IPS-15b (cell line): ENCODE data around the gene LNPEP.
"Not testable (repeated sequence)": the region's sequence is repeated elsewhere in the genome, so short reads cannot be mapped to it uniquely, and the experiment has no call there.

Source experiments
- H3K27me3 ChIP-seq: one replicate; pipeline ENCODE4 v1.6.1; 2013; ENCODE audit warnings: low read length; ENCODE audit not compliant: control insufficient read depth, insufficient read depth
- H3K36me3 ChIP-seq: one replicate; pipeline ENCODE4 v1.6.1; 2013; ENCODE audit warnings: low read length; ENCODE audit not compliant: control insufficient read depth, insufficient read depth
- H3K4me1 ChIP-seq: one replicate; pipeline ENCODE4 v1.6.1; 2013; ENCODE audit warnings: mild to moderate bottlenecking, low read length; ENCODE audit not compliant: control insufficient read depth, insufficient read depth
- H3K4me3 ChIP-seq: one replicate; pipeline ENCODE4 v1.5.1; 2013; ENCODE audit warnings: low read depth, low read length
- H3K9ac ChIP-seq: one replicate; pipeline ENCODE4 v1.6.1; 2013; ENCODE audit warnings: low read depth, mild to moderate bottlenecking, low read length
- H3K9me3 ChIP-seq: one replicate; pipeline ENCODE4 v1.6.1; 2013; ENCODE audit warnings: mild to moderate bottlenecking, low read length; ENCODE audit not compliant: control insufficient read depth, insufficient read depth

The LNPEP gene

GRCh38 chr5:96911139-96911538 is 24.7 kb upstream of the LNPEP start:
- Histone ChIP-seq H3K4me3 (no peak overlapping the region), H3K9me3 (no peaks in the 10 kb centered on the region), H3K9ac (no peak overlapping the region), H3K27me3 (no peaks in the 10 kb centered on the region), H3K4me1 (no peaks in the 10 kb centered on the region), H3K36me3 (no peaks in the 10 kb centered on the region)

DNA sequence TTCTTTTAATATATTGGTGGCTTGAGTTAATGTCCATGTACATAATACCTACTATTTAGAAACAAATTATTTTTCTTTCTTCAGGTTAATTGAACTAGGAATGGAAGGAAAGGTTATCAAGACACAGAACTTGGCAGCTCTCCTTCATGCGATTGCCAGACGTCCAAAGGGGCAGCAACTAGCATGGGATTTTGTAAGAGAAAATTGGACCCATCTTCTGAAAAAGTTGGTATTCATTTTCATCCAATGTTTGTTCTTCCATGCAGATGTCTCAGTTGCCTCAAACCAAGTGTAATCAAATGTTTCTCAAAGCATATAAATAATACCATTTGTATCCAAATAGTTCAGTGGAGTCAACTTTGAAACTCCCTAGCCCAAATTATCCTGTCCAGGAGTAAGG is 22.6 kb upstream of the LNPEP start:
- no peaks in the 10 kb centered on the region for H3K9me3 ChIP-seq
- H3K27me3 ChIP-seq, result no peaks in the 10 kb centered on the region
- no peaks in the 10 kb centered on the region for H3K36me3 ChIP-seq

DNA sequence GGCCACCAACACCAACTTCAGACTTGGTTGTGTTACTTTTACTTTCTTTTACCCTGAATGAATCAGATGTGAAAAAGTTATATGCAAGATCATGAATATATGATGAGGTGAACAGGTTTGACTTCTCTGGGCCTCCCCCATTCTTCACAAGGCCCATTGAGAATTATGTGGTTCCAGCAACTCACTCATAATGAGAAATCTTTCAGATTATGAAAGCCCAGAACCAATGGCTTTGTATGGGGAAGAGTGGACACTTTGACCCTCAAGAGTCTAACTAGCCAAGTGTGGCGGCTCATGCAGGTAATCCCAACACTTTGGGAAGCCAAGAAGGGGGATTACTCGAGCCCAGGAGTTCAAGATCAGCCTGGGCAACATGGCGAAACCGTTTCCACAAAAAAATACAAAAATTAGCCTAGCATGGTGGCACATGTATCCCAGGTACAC is 16.1 kb upstream of the LNPEP start:
- Histone ChIP-seq H3K9ac (no peak overlapping the region), H3K4me1 (peaks cover 4% of the 10 kb centered on the region), H3K36me3 (no peaks in the 10 kb centered on the region), H3K27me3 (no peaks in the 10 kb centered on the region), H3K4me3 (no peak overlapping the region), H3K9me3 (no peaks in the 10 kb centered on the region)

More for the DNA sequence above, 22.6 kb upstream of the LNPEP start:
- H3K4me3 ChIP-seq, result no peak overlapping the region
- H3K9ac ChIP-seq, result no peak overlapping the region
- H3K4me1 ChIP-seq, result no peaks in the 10 kb centered on the region

DNA sequence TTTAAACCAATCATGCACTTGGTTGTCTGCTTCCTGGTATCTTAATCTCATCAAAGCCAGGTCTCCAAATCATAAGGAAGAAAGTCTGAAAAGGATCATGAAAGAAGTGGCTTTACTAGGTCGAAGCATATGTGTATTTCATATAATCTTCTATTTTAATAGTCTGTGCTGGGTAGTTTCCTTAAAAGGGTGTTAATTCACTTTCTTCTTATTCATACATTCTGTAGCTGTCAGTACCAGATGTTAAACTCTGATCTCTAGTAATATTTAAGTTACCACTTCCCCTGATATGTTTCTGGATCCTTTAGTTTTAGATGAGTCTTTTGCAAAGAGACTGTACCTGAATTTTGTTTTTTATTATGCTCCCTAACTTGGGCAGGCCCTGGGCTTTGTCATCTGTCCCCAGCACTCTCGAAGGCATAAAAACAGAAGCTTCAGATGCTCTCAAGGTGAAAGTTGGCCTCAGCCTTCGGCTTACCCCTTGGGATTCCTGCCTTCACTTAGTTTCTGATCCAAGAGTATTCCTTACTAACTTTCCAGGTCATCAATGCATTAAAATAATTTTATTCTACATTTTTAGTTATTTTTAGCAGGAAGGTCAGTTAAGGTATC is 15.0 kb upstream of the LNPEP start:
- Histone ChIP-seq H3K4me1 (peaks cover 4% of the 10 kb centered on the region), H3K27me3 (no peaks in the 10 kb centered on the region), H3K9me3 (no peaks in the 10 kb centered on the region), H3K9ac (no peak overlapping the region), H3K4me3 (no peak overlapping the region), H3K36me3 (no peaks in the 10 kb centered on the region)

DNA sequence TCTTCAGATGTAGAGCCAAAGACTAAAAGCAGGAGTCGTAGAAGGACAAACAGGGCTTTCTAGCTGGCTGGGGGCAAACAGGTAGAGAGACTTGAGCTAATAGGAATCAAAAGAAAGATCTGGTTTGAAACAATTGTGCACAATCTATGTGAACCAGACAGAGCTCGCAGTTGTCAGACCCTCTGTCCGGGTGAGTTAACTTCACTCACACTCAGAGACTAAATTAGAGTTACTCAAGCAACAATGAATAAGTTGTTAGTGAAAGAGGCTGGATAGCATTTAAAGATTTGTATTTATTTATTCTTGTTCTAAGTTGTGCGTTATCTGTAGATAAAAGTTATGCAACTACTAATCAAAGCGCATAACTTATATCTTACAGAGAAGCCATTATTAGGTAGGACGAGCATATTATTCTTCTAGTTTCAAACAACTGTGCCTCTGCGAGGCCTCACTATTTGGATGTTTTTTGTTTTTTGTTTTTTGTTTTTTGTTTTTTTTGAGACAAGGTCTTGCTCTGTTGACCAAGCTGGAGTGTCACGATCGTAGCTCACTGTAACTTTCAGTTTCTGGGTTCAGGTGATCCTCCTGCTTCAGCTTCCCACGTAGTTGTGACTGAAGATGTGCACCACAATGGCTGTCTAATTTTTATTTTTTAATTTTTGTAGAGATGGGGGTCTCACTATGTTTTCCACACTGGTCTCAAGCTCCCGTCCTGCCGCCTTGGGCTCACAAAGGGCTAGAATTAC is 13.2 kb upstream of the LNPEP start:
- H3K9me3 ChIP-seq, result no peaks in the 10 kb centered on the region
- H3K4me1 ChIP-seq, result peaks cover 4% of the 10 kb centered on the region
- no peaks in the 10 kb centered on the region for H3K36me3 ChIP-seq
- no peak overlapping the region for H3K4me3 ChIP-seq
- H3K27me3 ChIP-seq, result no peaks in the 10 kb centered on the region
- H3K9ac ChIP-seq, result no peak overlapping the region

- Histone ChIP-seq H3K36me3 (no peaks in the 10 kb centered on the region), H3K27me3 (no peaks in the 10 kb centered on the region), H3K4me3 (no peak overlapping the region), H3K4me1 (peaks cover 4% of the 10 kb centered on the region), H3K9me3 (no peaks in the 10 kb centered on the region), H3K9ac (no peak overlapping the region)
Measured at GRCh38 chr5:96924016-96924443, 11.8 kb upstream of the LNPEP start.

GRCh38 chr5:96926276-96926675 is 9.6 kb upstream of the LNPEP start:
- H3K36me3 ChIP-seq, result no peaks in the 10 kb centered on the region
- H3K27me3 ChIP-seq, result no peaks in the 10 kb centered on the region
- H3K9ac ChIP-seq, result no peak overlapping the region
- no peaks in the 10 kb centered on the region for H3K9me3 ChIP-seq
- H3K4me3 ChIP-seq, result no peak overlapping the region
- peaks cover 4% of the 10 kb centered on the region for H3K4me1 ChIP-seq

GRCh38 chr5:96927008-96927407 is 8.9 kb upstream of the LNPEP start:
- no peak overlapping the region for H3K9ac ChIP-seq
- H3K27me3 ChIP-seq, result no peaks in the 10 kb centered on the region
- no peak overlapping the region for H3K4me3 ChIP-seq
- peaks cover 4% of the 10 kb centered on the region for H3K4me1 ChIP-seq
- no peaks in the 10 kb centered on the region for H3K36me3 ChIP-seq
- no peaks in the 10 kb centered on the region for H3K9me3 ChIP-seq

GRCh38 chr5:96928931-96929708 is 6.8 kb upstream of the LNPEP start:
- no peaks in the 10 kb centered on the region for H3K36me3 ChIP-seq
- no peaks in the 10 kb centered on the region for H3K27me3 ChIP-seq
- H3K9ac ChIP-seq, result no peak overlapping the region
- H3K4me1 ChIP-seq, result peaks cover under 1% of the 10 kb centered on the region
- H3K4me3 ChIP-seq, result no peak overlapping the region
- no peaks in the 10 kb centered on the region for H3K9me3 ChIP-seq

DNA sequence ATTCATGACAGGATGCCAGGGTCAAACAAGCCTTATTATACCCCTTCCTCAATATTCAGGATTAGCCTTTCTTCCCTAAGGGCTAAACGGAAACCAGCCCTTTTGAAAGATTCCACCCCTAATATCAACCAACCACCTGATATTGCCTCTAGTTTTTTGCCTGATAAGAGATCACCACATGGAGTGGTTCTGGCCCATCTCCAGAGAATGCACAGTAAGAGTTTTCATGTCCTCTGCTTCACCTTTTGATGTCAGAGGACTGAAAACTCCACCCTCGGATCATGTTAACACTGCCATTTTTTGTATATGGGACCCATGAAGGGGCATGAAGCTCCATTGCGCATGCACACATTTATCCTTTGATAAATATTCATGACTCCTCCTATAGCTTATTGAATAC is 5.8 kb upstream of the LNPEP start:
- Histone ChIP-seq H3K4me3 (no peak overlapping the region), H3K9me3 (no peaks in the 10 kb centered on the region), H3K36me3 (no peaks in the 10 kb centered on the region), H3K9ac (no peak overlapping the region), H3K27me3 (no peaks in the 10 kb centered on the region), H3K4me1 (no peaks in the 10 kb centered on the region)

- no peak overlapping the region for H3K9ac ChIP-seq
- H3K36me3 ChIP-seq, result no peaks in the 10 kb centered on the region
- H3K27me3 ChIP-seq, result no peaks in the 10 kb centered on the region
- no peak overlapping the region for H3K4me3 ChIP-seq
- H3K9me3 ChIP-seq, result no peaks in the 10 kb centered on the region
- H3K4me1 ChIP-seq, result no peaks in the 10 kb centered on the region
Measured at GRCh38 chr5:96930589-96930988, 5.3 kb upstream of the LNPEP start.

DNA sequence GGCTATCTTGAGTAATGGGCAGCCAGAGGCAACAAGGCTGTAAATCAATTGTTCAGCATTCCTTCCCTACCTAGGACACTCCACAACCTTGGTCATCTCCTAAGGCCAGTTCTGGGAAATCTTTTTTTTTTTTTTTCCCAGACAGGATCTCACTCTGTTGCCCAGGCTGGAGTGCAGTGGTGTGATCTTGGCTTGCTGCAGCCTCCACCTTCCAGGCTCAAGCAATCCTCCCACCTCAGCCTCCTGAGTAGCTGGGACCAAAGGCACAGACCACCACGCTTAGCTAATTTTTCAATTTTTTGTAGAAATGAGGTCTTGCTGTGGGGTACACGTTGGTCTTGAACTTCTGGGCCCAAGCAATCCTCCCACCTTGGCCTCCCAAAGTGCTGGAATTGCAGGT is 4.8 kb upstream of the LNPEP start:
- not testable (repeated sequence) for H3K4me3 ChIP-seq, H3K9ac ChIP-seq, H3K27me3 ChIP-seq, H3K36me3 ChIP-seq, H3K9me3 ChIP-seq, H3K4me1 ChIP-seq
